H1 (cell line): ENCODE data around the gene NUAK1. TPM values are rescaled to one million over a fixed set of nuclear protein-coding genes. Genes with fewer than 3 reads are reported as not detected.

ENCODE experiments used
- CTCF ChIA-PET: fragments of 300-600 bp; sonication (Branson Sonifier 250); formaldehyde crosslinking; loops from one replicate; lab custom pipeline; 2021; ENCODE audit not compliant: partially characterized antibody; lab: Charles Lee
- POLR2A ChIA-PET: fragments of 300-600 bp; sonication (Branson Sonifier 250); formaldehyde crosslinking; loops from one replicate; lab custom pipeline; 2021; ENCODE audit warnings: inconsistent platforms; ENCODE audit not compliant: partially characterized antibody; lab: Charles Lee
- DNase-seq, 2 experiments: peaks; one replicate each; pipeline versions ENCODE4 v3.0.0 to v3.0.0-alpha.2; 2010 to 2022; ENCODE audit warnings: low spot score in 2 of 2, low read depth in 1 of 2, mixed read lengths in 1 of 2
- FAIRE-seq: peaks from 2 replicates; lab custom pipeline; 2011; peaks lifted over from hg19 to GRCh38; lab: Jason Lieb, UNC
- H2AFZ ChIP-seq: 2 replicates; pipeline ENCODE4 v1.8.1; 2012; ENCODE audit warnings: low read length, inconsistent platforms
- H2AK5ac ChIP-seq: 2 replicates; pipeline ENCODE4 v1.6.1; 2013; ENCODE audit warnings: low read depth, low read length
- H2BK120ac ChIP-seq: replicated peaks from 2 replicates; pipeline ENCODE3; 2013; ENCODE audit warnings: low read depth, low read length, inconsistent platforms
- H2BK12ac ChIP-seq: 2 replicates; pipeline ENCODE4 v1.6.1; 2013; ENCODE audit warnings: low read depth, low read length
- H2BK15ac ChIP-seq: 2 replicates; pipeline ENCODE4 v1.6.1; 2013; ENCODE audit warnings: low read length
- H2BK20ac ChIP-seq: 2 replicates; pipeline ENCODE4 v1.6.1; 2013; ENCODE audit warnings: low read length
- H2BK5ac ChIP-seq: 2 replicates; pipeline ENCODE4 v1.6.1; 2013; ENCODE audit warnings: low read depth, low read length
- H3K14ac ChIP-seq: 2 replicates; pipeline ENCODE4 v1.6.1; 2013; ENCODE audit warnings: inconsistent platforms; ENCODE audit not compliant: insufficient read length
- H3K18ac ChIP-seq: 2 replicates; pipeline ENCODE4 v1.6.1; 2013; ENCODE audit warnings: low read length; ENCODE audit errors: extremely low read depth
- H3K23ac ChIP-seq: 2 replicates; pipeline ENCODE4 v1.6.1; 2013; ENCODE audit warnings: inconsistent platforms; ENCODE audit not compliant: insufficient read length
- H3K23me2 ChIP-seq: 2 replicates; pipeline ENCODE4 v1.6.1; 2013; ENCODE audit warnings: low read depth, low read length
- H3K27ac ChIP-seq: 2 replicates; pipeline ENCODE4 v1.6.1; 2011; ENCODE audit warnings: low read depth, low read length, inconsistent platforms
- H3K27me3 ChIP-seq, 4 experiments: replicated peaks in 1 of 4; 1 replicate in 1 of 4; 2 replicates in 3 of 4; pipeline versions ENCODE4 v1.6.1 to v1.8.1; 2011 to 2013; ENCODE audit warnings: low read length in 3 of 4, mild to moderate bottlenecking in 3 of 4, inconsistent platforms in 2 of 4, mixed read lengths in 2 of 4, moderate library complexity in 1 of 4; ENCODE audit not compliant: control insufficient read depth in 3 of 4, insufficient read depth in 3 of 4; ENCODE audit errors: extremely low read depth in 1 of 4
- H3K36me3 ChIP-seq, 4 experiments: 2 replicates each; pipeline versions ENCODE4 v1.6.1 to v1.8.1; 2011 to 2013; ENCODE audit warnings: mild to moderate bottlenecking in 4 of 4, low read length in 3 of 4, moderate library complexity in 2 of 4, control low read depth in 1 of 4, inconsistent platforms in 1 of 4; ENCODE audit not compliant: insufficient read depth in 4 of 4, control insufficient read depth in 2 of 4
- H3K4ac ChIP-seq: replicated peaks from 2 replicates; pipeline ENCODE3; 2013; ENCODE audit warnings: low read length, low read depth, mixed read lengths, inconsistent platforms; ENCODE audit not compliant: insufficient read length
- H3K4me1 ChIP-seq, 4 experiments: replicated peaks in 1 of 4; 1 replicate in 1 of 4; 2 replicates in 3 of 4; pipeline versions ENCODE4 v1.6.1 to v1.8.1; 2011 to 2013; ENCODE audit warnings: low read length in 3 of 4, inconsistent platforms in 2 of 4, mixed read lengths in 1 of 4; ENCODE audit not compliant: insufficient read depth in 4 of 4, control insufficient read depth in 3 of 4
- H3K4me2 ChIP-seq, 2 experiments: 2 replicates each; pipeline versions ENCODE4 v1.6.1 to v1.8.1; 2011 to 2013; ENCODE audit warnings: low read depth in 2 of 2, low read length in 2 of 2, control low read depth in 1 of 2, inconsistent platforms in 1 of 2, mild to moderate bottlenecking in 1 of 2; ENCODE audit not compliant: insufficient read depth in 1 of 2
- H3K4me3 ChIP-seq, 4 experiments: fragments of 200-600, 300-600 bp in 1 of 4; sonication (generic), shearing (Covaris generic), sonication (Bioruptor Twin) in 1 of 4; 2 replicates each; pipeline versions ENCODE4 v1.5.1 to v1.8.1; 2011 to 2016; ENCODE audit warnings: low read length in 4 of 4, low read depth in 3 of 4, control low read depth in 2 of 4, inconsistent platforms in 2 of 4, mild to moderate bottlenecking in 2 of 4, mixed read lengths in 1 of 4, moderate library complexity in 1 of 4; ENCODE audit not compliant: insufficient read depth in 2 of 4; ENCODE audit errors: extremely low read depth in 1 of 4
- H3K56ac ChIP-seq: replicated peaks from 2 replicates; pipeline ENCODE3; 2013; ENCODE audit warnings: low read depth, mild to moderate bottlenecking, mixed read lengths, low read length, inconsistent platforms; ENCODE audit not compliant: insufficient read length
- H3K79me1 ChIP-seq: 2 replicates; pipeline ENCODE4 v1.6.1; 2013; ENCODE audit warnings: low read depth, low read length, control low read depth
- H3K79me2 ChIP-seq, 2 experiments: 2 replicates each; pipeline versions ENCODE4 v1.6.1 to v1.8.1; 2012 to 2013; ENCODE audit warnings: low read length in 2 of 2, mild to moderate bottlenecking in 2 of 2, inconsistent platforms in 1 of 2; ENCODE audit not compliant: insufficient read depth in 2 of 2, control insufficient read depth in 1 of 2
- H3K9ac ChIP-seq, 4 experiments: replicated peaks in 1 of 4; 1 replicate in 1 of 4; 2 replicates in 3 of 4; pipeline versions ENCODE4 v1.6.1 to v1.8.1; 2011 to 2013; ENCODE audit warnings: low read depth in 3 of 4, low read length in 3 of 4, control low read depth in 2 of 4, mild to moderate bottlenecking in 2 of 4, moderate library complexity in 2 of 4, inconsistent platforms in 1 of 4; ENCODE audit errors: extremely low read depth in 1 of 4
- H3K9me3 ChIP-seq, 2 experiments: 2 replicates each; pipeline versions ENCODE4 v1.6.1 to v1.8.1; 2012 to 2013; ENCODE audit warnings: mild to moderate bottlenecking in 2 of 2, moderate library complexity in 2 of 2, control low read depth in 1 of 2, inconsistent platforms in 1 of 2, low read depth in 1 of 2, low read length in 1 of 2, mixed read lengths in 1 of 2; ENCODE audit not compliant: insufficient read depth in 2 of 2
- H4K20me1 ChIP-seq, 2 experiments: replicated peaks in 1 of 2; 2 replicates each; pipeline versions ENCODE3 to v1.8.1; 2011 to 2013; ENCODE audit warnings: inconsistent platforms in 2 of 2, low read length in 2 of 2, mild to moderate bottlenecking in 1 of 2; ENCODE audit not compliant: insufficient read depth in 2 of 2, control insufficient read depth in 1 of 2
- H4K5ac ChIP-seq: 2 replicates; pipeline ENCODE4 v1.6.1; 2013; ENCODE audit warnings: low read length, low read depth, mixed read lengths, inconsistent platforms; ENCODE audit not compliant: insufficient read length
- H4K8ac ChIP-seq: 2 replicates; pipeline ENCODE4 v1.8.0; 2013; ENCODE audit warnings: mild to moderate bottlenecking, moderate library complexity, low read length, inconsistent platforms; ENCODE audit not compliant: insufficient read depth; ENCODE audit errors: extremely low read depth
- H4K91ac ChIP-seq: replicated peaks from 2 replicates; pipeline ENCODE3; 2013; ENCODE audit warnings: low read length, mixed read lengths, inconsistent platforms; ENCODE audit not compliant: insufficient read length
- EZH2 ChIP-seq: fragments of 200-600 bp; sonication (generic); IDR thresholded peaks from 2 replicates; pipeline ENCODE4 v1.7.1; 2012; ENCODE audit warnings: low read depth, mild to moderate bottlenecking, moderate library complexity, low read length, inconsistent platforms; ENCODE audit not compliant: severe bottlenecking
- HDAC6 ChIP-seq: IDR thresholded peaks from one replicate; pipeline ENCODE4 v1.7.1; 2012; ENCODE audit warnings: low read depth, mild to moderate bottlenecking, inconsistent platforms, low read length, moderate library complexity
- WGBS, 2 experiments: shearing (Covaris generic) in 1 of 2; methylation state at CpG; one replicate each; pipeline versions ENCODE4 v1.1.6 to v1.1.7; 2013 to 2015; ENCODE audit warnings: low lambda C conversion rate in 2 of 2, mixed read lengths in 2 of 2, inconsistent platforms in 1 of 2, low coverage in 1 of 2, missing lambda C conversion rate in 1 of 2; ENCODE audit not compliant: insufficient replicate concordance in 2 of 2, insufficient coverage in 1 of 2, insufficient read length in 1 of 2; ENCODE audit errors: extremely low coverage in 1 of 2, missing lambda C conversion rate in 1 of 2; 5-methylcytosine and 5-hydroxymethylcytosine counted together
- polyA plus RNA-seq, 7 experiments: library from polyadenylated mRNA; depleted of rRNA in 3 of 7; stranded (reverse) in 5 of 7; unstranded in 2 of 7; fragments of >200 nt in 5 of 7; fragments of 200-250 nt in 2 of 7; gene quantifications; 1 replicate in 5 of 7; 2 replicates in 1 of 7; 4 replicates in 1 of 7; pipeline versions ENCODE4 v1.2.1 to v1.2.3, GENCODE V29; 2011 to 2013; ENCODE audit warnings: missing spikeins in 2 of 7, mixed read lengths in 2 of 7
- total RNA-seq: library from RNA; stranded (reverse); fragmentation: NEBNext Ultra II Directional; extraction: Animal tissue kit (Norgen Biotek cat#: 25700); gene quantifications from 2 replicates; pipeline ENCODE4 v1.2.1, GENCODE V29; 2021

Gene NUAK1
- total and polyA plus RNA-seq, 2 of the 8 experiments (the other 6 are each of a cell fraction or from before 2014, with no cell fraction given): 6.7 to 18.2 TPM

DNA sequence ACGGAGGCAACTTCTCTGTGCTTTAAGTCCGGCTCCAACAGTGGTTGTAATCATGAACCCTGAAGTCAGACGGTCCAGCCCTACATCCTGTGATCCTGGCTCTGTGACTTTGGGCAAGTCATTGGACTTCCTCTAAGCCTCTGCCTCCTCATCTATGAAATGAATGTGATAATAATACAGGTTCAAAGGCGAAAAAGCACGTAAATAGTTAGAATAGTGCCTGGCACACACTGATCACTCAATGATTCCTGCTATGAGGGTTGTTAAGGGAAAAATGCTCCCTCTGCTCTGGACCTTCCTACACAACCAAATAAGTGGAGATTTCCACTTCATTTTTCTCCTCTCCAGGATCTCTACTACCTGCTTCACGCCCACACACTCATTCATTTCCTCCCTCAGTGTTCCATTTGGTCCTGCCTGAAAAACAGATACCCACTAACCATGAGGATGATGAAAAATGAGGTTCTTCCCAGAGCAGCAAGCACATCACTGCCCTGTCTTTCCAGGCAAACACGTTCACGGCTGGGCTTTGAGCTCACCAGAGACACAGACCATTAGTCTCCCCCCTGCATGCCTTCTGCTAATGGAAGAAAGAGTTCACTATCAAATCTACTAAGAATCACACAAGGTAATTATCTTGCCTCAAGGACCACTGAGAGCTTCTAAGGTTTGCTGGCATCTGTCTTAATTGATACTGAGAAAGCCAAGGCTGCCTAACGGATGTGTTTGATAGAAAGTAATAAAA lies 13.2 kb downstream of the NUAK1 start:
- H2BK15ac ChIP-seq: no peak overlapping the region; the same call in 1 of the 2 replicates
- H2BK5ac ChIP-seq: no peak overlapping the region
- no peak overlapping the region for H2AK5ac ChIP-seq
- peaks cover 14 to 95% of the 10 kb centered on the region in 2 experiments for H3K79me2 ChIP-seq
- H3K4me3 ChIP-seq: no peak overlapping the region
- FAIRE-seq: no peak
- no peaks in the 10 kb centered on the region for H3K9me3 ChIP-seq
- peaks cover 12 to 21% (median 15%) of the 10 kb centered on the region in 4 experiments for H3K4me1 ChIP-seq
- H4K5ac ChIP-seq: no peak overlapping the region
- H3K4ac ChIP-seq: no peak overlapping the region
- no peak overlapping the region for H2BK120ac ChIP-seq
- H3K27ac ChIP-seq: no peak overlapping the region
- no peak overlapping the region for H3K56ac ChIP-seq
- no peak overlapping the region for H3K4me2 ChIP-seq
- CTCF ChIA-PET: interaction anchor here (0.7 to 2.8 kb wide), 3 partner anchors 11 to 592 kb away, joined by 3 to 13 read pairs (median 8); no protein-coding TSS in a partner anchor
- POLR2A ChIA-PET: interaction anchor here (0.7 to 1.2 kb wide), 5 partner anchors 8 to 14 kb away, joined by 3 to 4 read pairs (median 3); partner anchors contain the start of gene NUAK1
- H3K9ac ChIP-seq: peak overlapping the region in 1 of 4 experiments; percentile 37; a peak in 1 of 7 replicates
- no peak overlapping the region for H4K91ac ChIP-seq
- no peak overlapping the region for H2BK20ac ChIP-seq
- H3K23me2 ChIP-seq: no peaks in the 10 kb centered on the region
- H3K27me3 ChIP-seq: no peaks in the 10 kb centered on the region
- H4K8ac ChIP-seq: no peak overlapping the region; the same call in 1 of the 2 replicates
- H3K79me1 ChIP-seq: peaks cover 6% of the 10 kb centered on the region
- no peak overlapping the region for H2AFZ ChIP-seq
- H2BK12ac ChIP-seq: peak overlapping the region; percentile 41; the same call in 1 of the 2 replicates
- H4K20me1 ChIP-seq: peaks cover 0 to 1% of the 10 kb centered on the region in 2 experiments
- 87% methylated on average over 9 of the region's 9 CpGs; no CpG with 5 or more reads in 1 of the 2 experiments for WGBS, 2 experiments
- H3K36me3 ChIP-seq: no peaks in the 10 kb centered on the region
- H3K18ac ChIP-seq: no peak overlapping the region
- no peak overlapping the region for H3K23ac ChIP-seq
- DNase-seq: no peak
- H3K14ac ChIP-seq: no peak overlapping the region
- no peak for TF ChIP-seq HDAC6
- no peak for TF ChIP-seq EZH2
